ENCODE data around the gene DCP1B.

DNA sequence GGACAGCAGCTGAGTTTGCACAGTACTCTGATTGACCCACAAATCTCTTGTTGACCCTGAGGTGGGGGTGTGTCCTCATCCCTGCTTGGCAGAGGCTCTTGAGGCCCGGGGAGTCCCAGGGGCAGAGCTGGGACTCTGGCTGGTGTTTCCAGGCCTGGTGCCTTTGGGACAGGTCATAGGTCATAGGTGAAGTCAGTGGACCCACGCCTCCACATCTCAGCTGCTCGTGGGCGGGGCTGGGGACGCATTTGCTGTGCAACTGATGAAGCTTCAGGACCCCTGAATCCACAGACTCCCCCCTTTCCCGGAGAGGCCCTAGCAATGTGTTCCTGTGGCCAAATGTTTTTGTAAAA lies 85.4 kb downstream of the DCP1B start:
- TF ChIP-seq CTCF (IDR thresholded peaks at IDR 0.05), result no peak
- TF ChIP-seq POLR2A (IDR thresholded peaks at IDR 0.05), result no peak
